ENCODE measurements around the gene JARID2.

The JARID2 gene

DNA sequence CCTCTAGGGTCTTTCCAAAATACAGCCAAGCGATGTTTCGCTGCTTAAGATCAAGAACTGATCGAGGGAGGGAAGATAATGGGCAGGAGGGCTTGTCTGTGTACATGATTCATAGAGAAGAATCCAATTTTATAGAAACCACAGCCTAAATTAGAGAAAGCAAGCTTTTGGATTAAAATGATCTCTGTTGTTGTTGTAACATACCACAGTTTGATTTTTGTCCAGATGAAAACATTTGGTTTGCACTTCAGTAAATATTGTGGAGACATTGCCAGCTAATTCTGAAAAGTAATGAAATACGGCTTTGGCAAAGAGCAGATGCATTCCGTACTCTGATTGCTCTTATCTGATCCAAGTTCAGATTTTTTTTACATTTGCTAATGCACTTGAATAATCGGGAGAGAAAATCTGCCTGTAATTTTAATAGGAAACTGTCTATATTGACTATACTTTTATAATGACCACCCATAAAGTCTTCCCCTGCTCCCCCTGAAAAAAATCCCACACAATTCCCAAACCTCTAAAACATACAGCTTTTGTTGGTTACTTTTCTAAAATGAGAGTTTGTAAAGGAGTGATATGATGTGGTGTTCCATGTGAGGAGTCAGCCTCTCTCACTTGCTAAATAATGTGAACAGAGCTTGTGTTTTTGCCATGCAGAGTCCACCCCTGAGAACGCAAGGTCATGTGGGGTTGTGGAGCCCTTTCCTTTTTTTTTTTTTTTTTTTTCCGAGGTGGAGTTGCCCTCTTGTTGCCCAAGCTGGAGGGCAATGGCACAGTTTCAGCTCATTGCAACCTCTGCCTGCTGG is 217.1 kb downstream of the JARID2 start:
- no peak for DNase-seq (ENCODE audit: low read depth, low spot score)

DNA sequence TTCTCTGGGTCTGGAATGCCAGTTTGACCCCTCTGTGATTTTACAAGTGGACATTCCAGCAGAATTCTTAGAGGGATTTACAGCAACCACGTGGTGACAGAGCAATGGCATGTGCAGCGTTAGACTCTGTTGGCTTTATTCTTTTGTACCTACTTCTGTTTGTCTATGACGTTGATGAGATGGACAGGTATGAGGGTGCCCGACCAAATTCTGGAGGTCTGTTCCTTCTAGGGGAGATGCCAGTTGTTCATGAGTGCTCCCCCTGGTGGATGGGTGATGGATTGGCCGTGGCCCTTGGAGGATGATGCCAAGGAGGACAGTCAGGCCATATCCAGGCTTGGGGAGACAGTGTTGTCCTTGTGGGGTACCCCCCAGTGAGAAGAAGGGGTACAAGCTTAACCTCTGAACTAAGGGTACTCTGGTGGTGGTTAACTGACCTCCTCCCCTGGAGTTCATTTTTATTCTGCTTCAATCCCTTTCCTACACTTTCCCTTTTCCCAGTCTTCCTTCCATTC is 218.4 kb downstream of the JARID2 start:
- no peak for DNase-seq (ENCODE audit: low read depth, low spot score)

DNA sequence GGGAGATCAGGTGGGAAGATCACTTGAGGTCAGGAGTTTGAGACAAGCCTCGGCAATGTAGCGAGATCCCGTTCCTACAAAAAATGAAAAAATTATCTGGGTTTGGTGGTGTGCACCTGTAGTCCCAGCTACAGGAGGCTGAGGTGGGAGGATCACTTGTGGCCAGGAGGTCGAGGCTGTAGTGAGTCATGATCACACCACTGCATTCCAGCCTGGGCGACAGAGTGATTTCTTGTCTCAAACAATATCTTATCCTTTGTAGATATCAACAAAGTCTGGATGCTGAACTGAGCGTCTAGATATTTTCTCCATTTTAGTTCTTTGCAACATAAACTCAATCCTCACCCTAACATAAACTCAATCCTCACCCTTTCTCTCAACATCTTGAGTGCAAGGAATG is 219.3 kb downstream of the JARID2 start:
- DNase-seq (ENCODE audit: low read depth, low spot score), result no peak

DNA sequence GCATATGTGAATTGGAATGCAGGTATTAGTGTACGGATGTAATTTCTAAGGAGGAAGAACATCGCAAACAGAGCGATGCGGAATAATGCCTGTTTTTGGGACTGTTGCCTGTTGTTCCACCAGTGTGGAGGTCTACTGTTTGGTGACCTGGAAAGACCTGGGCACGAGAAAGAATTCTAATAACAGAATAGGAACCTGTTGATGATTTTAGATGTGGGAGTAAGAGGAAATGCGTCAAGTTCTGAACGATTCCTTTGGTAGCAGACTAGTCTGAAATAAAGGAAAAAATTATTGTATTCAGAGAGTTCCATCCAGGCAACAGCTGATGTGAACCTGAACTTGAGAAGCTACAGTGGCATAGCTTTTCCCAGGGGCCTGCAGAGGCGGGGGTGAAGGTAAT is 224.9 kb downstream of the JARID2 start:
- no peak for DNase-seq (ENCODE audit: low read depth, low spot score)

DNA sequence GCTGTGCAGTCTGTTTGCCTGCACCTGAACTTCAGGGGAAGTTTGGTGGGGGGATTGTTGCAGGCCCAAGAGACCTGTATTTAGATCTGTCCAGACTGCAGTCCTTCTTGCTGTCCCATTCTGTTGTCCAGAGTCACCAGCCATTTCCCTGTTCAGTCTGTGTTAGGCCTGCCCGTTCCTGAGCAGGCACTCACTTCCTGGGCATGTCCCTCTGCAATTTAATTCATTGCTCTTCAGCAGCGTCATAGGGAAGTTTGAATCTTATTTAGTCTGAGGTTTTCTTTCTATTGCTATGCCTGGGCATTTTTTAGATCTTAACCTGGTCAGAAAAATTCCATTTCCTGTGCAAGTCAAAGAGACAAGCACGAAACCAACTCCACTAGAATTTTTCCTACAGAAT is 226.8 kb downstream of the JARID2 start:
- DNase-seq (ENCODE audit: low read depth, low spot score), result no peak

DNA sequence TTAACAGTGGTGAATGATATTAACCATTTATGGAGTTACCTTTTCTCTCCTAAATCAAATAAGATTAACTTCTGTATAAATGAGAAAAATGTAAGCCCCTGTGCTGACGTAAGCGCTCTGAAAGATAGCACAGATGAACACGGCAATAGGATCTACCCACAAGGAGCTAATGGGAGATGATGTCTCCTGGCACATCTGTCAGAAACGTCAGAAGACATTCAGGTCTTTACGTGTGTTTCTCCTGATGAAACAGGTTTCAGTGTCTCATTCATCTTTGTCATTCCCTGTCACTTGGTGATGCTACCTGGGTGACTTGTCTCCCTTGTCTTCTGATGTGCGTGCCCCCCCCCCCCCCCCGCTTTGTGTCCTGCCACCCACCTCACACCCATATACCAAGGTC is 227.3 kb downstream of the JARID2 start:
- DNase-seq (ENCODE audit: low read depth, low spot score), result no peak

DNA sequence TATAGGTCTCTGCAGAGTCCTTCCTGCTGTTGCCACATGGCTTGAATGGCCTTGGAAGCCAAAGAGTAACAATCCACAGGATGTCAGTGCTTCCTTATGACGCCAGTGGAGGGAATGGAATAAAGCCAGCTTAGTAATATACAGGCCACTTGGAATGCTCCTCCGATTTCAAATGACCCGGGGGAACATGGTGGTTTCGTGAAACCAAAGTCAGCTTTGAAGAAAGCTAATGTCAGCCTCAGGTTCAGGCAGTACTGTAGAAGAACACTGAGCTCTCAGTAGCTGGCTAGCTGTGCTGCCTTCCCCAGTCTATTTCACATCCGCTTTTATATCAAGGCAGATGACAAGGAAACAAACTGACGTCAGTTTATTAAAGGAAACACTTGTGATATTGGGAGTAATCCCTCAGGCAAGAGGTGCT is 227.9 kb downstream of the JARID2 start:
- DNase-seq (ENCODE audit: low read depth, low spot score), result no peak

DNA sequence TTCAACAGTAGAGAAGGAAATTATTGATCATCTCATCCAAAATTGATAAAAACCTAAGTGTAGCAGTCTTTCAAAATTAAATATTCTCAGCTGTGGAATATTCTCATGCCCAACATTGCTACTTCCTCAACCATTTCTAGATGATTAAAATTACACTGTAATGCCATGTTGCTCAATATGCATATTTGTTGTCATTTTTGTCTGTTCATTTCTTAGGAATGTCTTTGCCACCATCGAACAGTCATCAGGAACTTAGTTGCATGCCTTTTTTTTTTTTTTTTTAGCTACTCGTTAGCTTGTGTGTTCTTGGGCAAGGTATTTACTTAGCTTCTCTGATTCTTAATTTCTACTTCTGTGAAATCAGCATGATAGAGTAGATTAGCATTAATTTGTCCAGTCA is 228.3 kb downstream of the JARID2 start:
- DNase-seq (ENCODE audit: low read depth, low spot score), result no peak

DNA sequence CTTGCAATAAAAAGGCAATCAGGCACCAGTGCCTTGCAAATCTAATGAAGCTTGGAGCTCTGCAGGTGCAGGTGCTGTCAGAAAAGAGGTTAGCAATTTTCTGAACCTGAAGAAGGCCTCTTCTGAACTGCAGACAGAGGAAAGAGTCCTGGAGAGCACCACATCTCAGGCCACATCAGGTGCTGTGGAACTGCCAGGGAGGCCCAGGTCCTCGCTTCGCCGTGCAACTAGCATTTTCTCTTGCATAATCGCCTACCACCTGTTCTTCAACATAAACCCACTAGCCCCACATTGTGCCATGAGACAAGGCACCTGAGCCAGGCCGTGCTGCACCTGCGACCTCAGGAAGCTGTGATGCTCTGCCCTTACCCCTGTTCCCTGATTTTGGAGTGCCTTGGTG is 229.4 kb downstream of the JARID2 start:
- no peak for DNase-seq (ENCODE audit: low read depth, low spot score)

DNA sequence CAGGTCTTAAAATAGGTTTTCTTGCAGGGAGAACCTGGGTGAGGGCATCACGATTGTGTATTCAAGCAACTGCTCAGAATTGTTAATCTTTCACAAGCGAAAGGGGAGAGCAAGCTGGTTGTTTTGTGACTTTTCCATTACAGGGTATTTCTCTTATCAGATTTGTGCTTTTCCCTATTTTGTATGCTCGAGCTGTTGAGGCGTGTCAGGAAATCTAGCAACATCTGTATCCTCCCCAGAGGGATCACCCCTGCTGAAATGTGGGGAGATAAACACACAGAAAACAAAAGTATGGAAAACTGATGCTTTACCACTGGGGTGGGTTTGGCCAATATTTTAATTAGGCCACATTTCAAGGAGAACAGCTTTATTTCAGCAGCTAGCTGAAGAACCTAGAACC is 230.0 kb downstream of the JARID2 start:
- no peak for DNase-seq (ENCODE audit: low read depth, low spot score)

DNA sequence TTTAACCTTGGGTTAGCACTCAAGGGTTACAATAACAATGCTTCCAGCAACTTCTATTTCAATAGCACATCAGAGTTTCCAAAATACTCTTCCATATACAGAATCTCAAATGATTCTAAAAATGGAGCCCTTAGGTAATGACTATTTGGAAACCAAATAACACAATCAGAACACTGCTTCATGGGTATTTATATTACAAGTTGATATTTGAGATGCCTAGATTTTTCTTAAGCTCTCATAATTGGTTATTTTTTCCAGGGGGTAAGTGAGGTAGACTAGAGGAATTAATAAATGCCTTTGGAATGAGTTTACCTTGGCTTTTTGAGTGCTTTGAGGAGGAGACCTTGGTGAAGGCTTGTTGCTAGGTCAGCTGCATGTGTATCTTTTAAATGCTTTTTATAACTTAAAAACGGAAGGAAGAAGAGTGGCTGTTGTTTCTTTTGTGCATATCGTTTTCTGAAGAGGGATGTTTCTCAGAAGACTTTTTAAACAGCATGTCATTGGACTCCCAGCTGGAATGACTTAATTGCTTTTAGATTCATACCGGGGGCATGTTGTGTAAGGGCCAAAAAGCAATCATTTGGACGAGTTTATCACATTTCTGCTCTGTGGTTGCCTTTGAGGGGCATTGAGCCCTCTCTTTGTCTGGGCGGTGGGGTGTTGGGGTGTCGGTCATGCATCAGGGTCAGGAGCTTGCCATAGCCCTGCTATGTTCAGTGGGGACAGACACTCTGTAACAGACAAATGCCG is 230.9 kb downstream of the JARID2 start:
- no peak for DNase-seq (ENCODE audit: low read depth, low spot score)

DNA sequence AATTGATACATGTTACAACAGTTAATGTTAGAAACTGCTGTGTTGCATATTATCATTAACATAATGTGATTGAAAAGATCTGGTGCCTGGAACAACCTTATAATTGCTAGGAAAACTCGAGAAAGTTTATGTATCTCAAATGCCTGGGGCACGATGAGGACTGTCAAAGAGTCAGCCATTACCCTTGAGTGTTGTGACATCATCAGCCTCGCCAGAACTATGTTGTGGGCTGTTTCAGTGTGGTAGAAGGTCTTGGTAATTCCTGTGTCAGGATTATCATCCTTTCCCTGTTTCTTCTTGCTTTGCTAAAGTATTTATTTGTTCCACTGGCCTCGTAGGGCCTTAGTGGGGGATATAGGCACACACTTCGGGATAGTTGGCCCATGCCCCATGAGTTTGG is 231.9 kb downstream of the JARID2 start:
- DNase-seq (ENCODE audit: low read depth, low spot score), result no peak

DNA sequence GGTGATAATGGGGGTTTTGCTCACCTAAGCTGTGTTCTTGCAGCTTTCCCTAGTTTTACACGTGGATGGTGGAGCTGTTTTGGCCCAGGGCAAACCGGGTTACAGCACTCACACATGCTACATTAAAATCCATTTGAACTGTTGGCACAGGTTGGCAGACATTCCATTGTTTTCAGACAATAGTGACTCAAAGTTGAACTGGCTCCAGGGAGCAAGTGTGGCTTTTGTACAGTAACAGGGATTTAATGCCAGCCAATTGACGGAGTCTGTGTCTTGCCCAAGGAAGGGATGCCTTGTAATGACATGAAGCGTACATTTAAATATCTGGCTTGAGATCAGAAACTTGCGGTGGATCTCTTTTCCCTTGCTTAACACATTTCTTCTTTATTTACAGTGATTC is 233.9 kb downstream of the JARID2 start:
- no peak for DNase-seq (ENCODE audit: low read depth, low spot score)

DNA sequence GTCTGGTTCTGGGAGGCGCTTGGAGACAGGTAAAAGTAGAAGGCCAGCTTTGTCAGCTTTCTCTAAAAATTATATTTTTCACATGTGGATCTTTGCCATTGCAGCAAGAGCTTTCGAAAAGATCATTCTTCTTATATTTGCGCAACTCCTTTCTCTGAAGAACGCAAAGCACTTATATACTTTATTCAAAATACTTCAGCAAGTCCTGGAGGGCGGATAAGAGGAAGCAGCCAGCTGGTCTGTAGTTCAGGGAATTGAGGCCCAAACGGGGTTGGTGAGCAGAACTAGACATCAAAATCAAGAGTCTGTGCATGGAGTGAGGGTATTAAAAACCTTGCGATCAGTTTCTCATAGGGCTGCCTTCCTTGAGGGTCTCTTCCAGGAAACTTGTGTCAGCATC is 234.7 kb downstream of the JARID2 start:
- no peak for DNase-seq (ENCODE audit: low read depth, low spot score)

DNA sequence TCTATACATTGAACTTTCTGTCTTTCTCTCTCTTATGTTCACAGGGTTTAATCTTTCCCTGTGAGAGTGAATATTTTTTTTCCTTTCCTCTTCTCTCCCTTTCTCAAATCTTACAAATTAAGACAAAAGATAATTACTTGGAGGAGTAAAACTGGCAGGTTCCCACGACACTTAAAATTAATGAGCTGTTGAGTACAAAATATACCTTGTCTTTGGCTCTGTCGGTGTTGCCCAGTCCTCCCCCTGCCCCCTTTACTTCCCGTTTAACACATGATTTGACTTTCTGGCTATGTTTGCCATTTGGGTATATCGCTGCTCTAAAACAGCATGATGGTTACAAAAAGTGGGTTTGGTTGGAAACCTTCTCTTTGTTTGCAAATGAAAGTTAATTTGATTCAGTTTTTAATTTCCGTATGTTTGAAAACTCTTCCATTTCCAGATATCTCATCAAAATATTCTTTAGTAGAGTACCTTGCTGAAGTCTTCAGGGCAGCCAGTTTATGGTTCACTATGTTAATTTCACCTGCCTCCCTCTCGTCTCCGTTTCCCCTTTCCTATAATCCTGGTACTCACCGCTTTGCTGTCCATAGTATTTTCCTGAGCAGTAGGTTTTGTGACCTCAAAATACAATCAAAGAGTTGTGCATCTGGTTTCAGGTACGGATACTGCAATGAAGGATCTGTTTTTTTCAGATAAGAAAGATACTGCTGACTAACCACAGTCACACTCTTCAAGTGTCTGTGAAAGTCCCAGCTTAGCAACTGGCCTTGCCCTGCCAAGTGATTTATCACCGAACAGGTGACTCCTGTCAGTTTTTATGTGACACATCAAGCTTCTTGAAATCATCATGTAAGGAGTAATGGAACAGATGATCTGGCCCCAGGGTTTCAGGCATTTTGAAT is 235.8 kb downstream of the JARID2 start:
- DNase-seq (ENCODE audit: low read depth, low spot score), result no peak

DNA sequence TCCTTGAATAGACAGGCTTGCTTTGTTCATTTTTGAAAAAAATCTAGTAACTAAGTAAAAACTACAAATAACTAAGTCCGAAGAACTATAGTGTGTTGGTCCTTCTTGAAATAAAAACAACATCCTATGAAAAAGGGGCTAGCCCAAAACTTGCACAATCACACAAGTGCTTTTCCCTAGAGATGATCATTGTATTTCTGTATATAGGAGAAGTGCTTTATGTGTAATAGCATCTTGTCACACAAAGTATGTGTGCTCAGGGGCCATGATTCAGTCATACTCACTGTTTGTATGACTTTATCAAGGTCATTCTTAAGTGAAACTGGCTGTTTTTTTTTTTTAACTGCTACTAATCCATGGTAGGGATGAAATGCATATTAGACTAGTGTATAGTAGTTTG is 237.2 kb downstream of the JARID2 start:
- DNase-seq (ENCODE audit: low read depth, low spot score), result no peak

DNA sequence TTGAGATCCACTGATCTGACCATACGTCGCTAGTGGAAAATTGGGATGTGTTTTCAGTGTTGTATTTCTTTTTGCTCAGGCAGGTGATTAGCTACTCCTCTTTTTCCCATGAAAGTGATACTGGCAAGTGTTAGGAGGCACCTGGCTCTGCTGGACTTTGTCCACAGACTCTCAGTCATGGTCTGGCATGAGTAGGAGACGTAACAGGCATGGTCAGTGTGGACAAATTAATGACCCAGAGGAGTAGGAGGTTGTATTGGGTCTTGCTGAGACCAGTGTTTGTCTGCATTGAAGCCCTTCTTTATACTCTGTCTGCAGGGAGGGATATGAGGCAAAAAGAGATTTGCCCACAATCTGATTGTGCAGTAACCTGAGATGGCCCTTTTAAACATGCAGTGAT is 238.3 kb downstream of the JARID2 start:
- no peak for DNase-seq (ENCODE audit: low read depth, low spot score)

DNA sequence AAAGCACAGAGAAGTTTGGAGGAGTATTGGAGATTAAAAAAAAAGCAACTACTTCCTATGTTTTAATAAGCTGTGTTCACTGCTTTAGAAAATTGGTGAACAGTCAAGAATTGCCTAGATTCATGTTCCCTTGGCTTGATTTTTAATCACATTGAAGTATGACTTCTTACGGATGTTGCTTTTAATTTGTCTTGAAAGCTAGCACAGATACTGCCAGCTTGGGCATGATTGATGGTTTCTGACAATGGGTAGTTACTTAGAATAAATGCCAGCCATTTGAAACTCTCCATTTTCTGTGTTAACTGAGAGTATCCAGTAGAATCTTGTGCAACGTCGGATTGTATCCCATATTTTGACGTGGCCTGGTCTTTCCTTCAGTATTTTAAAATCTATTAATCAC is 239.0 kb downstream of the JARID2 start:
- DNase-seq (ENCODE audit: low read depth, low spot score), result no peak

DNA sequence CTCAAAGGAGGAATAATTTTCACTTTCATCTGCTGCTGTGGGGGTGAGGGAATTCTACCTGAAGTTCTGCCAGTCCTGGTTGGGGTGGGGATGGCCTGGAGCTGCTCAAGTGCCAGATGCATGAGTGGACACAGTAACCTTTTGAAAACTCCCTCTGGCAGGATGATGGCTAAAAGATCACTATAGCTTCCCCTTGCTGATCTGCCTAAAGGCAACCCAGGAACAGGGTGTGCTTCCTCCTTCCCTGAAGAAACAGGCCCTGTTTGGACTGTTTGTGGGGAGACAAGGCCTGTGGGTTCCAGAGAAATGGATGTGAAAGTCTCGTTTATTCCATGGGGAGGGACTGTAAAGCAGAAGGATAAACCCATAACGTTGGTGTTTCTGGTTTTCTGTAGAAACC is 240.1 kb downstream of the JARID2 start:
- no peak for DNase-seq (ENCODE audit: low read depth, low spot score)

DNA sequence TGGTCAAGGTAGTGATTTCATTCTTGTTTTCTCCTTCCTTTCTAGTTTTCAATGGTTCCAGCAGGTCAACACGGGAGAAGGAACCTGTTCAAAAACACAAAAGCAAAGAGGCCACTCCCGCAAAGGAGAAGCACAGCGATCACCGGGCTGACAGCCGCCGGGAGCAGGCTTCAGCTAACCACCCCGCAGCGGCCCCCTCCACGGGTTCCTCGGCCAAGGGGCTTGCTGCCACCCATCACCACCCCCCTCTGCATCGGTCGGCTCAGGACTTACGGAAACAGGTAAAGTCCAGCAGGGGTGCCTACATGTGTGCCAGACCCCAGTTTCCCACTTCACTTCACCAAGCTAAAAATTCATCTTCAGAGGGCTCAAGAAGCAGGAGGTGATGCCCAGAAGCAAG is 241.4 kb downstream of the JARID2 start:
- no peak for DNase-seq (ENCODE audit: low read depth, low spot score)

DNA sequence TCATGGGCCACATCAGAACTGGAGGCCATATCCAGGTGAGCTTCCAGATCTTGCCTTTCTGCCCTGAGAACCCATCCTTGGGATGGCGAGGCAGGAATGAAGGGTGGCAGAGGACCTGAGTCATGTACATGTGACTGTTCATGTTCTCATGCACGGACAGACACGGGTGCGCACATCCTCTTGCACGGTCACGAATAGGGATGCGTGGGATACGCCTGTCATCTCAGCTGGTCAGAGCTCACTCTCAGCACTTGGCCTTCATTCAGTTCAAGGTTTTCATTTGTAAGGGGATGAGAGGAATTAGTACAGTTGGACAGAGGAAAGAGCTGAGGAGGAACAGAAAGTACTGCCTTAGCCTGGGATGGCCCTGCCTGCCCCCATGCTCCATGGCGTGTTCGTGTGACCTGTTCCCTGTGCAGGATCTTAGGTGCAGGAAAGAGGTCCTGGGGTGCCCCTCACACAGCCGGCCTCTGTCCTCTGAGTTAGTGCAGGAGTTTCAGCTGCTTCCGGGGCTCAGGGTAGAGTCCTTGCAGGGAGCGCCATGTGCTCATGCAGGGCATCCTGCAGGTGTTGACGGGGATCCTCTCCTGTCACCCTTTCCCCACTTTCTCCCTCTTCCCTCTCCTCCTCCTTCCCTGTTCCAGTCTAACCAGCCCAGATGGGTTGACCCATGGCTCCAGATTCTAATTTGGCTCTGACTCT is 243.5 kb downstream of the JARID2 start:
- no peak for DNase-seq (ENCODE audit: low read depth, low spot score)
